SK-N-SH (cell line): ENCODE measurements around the gene RELN.
"Not testable (repeated sequence)": the region's sequence is repeated elsewhere in the genome, so short reads cannot be mapped to it uniquely, and the experiment has no call there.

Experiments used
- CHD2 ChIP-seq: fragments of 150-350 bp; IDR thresholded peaks from 2 replicates; pipeline ENCODE4 v1.6.1; 2018; ENCODE audit warnings: low read length; ENCODE audit not compliant: partially characterized antibody
- ELF1 ChIP-seq: IDR thresholded peaks from 2 replicates; pipeline ENCODE4 v1.4.0; 2012
- GATA2 ChIP-seq: sonication (generic); formaldehyde crosslinking; IDR thresholded peaks from 2 replicates; pipeline ENCODE4 v1.5.0; 2020; ENCODE audit warnings: mild to moderate bottlenecking, missing genetic modification reagents
- JUND ChIP-seq: IDR thresholded peaks from 2 replicates; pipeline ENCODE4 v1.4.0; 2012
- MXI1 ChIP-seq: IDR thresholded peaks from 2 replicates; pipeline ENCODE4 v1.6.1; 2012; ENCODE audit warnings: mild to moderate bottlenecking, low read depth, low read length, improper control_type of control experiment
- RAD21 ChIP-seq: IDR thresholded peaks from 2 replicates; pipeline ENCODE4 v1.6.1; 2012; ENCODE audit warnings: mild to moderate bottlenecking, low read length
- TCF12 ChIP-seq: IDR thresholded peaks from 2 replicates; pipeline ENCODE4 v1.4.0; 2012
- TF ChIP-seq, protein P1 (sequence below): fragments of 200-600 bp; sonication (generic); IDR thresholded peaks from 2 replicates; pipeline ENCODE4 v1.6.1; 2017; ENCODE audit warnings: antibody characterized with exemption, mild to moderate bottlenecking, moderate library complexity
- TF ChIP-seq, protein P2 (sequence below): IDR thresholded peaks from 2 replicates; pipeline ENCODE4 v1.4.0; 2012; ENCODE audit warnings: low read depth
- TF ChIP-seq, protein P3 (sequence below): IDR thresholded peaks from 2 replicates; pipeline ENCODE4 v1.4.0; 2012; ENCODE audit warnings: low read depth, borderline replicate concordance

DNA sequence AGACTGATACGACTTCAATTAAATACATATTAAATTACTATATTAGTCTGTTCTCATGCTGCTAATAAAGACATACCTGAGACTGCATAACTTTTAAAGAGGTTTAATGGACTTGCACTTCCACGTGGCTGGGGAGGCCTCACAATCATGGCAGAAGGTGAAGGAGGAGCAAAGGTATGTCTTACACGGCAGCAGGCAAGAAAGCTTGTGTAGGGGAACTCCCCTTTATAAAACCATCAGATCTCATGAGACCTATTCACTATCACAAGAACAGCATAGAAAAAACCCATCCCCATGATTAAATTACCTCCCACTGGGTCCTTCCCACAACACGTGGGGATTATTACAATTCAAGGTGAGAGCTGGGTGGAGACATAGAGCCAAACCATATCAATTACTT lies 92.6 kb downstream of the RELN start:
- not testable (repeated sequence) for TF ChIP-seq CHD2, RAD21, JUND, ELF1, TCF12, GATA2, MXI1
- TF ChIP-seq, protein P1, sequence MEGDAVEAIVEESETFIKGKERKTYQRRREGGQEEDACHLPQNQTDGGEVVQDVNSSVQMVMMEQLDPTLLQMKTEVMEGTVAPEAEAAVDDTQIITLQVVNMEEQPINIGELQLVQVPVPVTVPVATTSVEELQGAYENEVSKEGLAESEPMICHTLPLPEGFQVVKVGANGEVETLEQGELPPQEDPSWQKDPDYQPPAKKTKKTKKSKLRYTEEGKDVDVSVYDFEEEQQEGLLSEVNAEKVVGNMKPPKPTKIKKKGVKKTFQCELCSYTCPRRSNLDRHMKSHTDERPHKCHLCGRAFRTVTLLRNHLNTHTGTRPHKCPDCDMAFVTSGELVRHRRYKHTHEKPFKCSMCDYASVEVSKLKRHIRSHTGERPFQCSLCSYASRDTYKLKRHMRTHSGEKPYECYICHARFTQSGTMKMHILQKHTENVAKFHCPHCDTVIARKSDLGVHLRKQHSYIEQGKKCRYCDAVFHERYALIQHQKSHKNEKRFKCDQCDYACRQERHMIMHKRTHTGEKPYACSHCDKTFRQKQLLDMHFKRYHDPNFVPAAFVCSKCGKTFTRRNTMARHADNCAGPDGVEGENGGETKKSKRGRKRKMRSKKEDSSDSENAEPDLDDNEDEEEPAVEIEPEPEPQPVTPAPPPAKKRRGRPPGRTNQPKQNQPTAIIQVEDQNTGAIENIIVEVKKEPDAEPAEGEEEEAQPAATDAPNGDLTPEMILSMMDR, result not testable (repeated sequence)
- TF ChIP-seq, protein P2, sequence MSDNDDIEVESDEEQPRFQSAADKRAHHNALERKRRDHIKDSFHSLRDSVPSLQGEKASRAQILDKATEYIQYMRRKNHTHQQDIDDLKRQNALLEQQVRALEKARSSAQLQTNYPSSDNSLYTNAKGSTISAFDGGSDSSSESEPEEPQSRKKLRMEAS, result not testable (repeated sequence)
- TF ChIP-seq, protein P3, sequence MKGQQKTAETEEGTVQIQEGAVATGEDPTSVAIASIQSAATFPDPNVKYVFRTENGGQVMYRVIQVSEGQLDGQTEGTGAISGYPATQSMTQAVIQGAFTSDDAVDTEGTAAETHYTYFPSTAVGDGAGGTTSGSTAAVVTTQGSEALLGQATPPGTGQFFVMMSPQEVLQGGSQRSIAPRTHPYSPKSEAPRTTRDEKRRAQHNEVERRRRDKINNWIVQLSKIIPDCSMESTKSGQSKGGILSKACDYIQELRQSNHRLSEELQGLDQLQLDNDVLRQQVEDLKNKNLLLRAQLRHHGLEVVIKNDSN, result not testable (repeated sequence)
